Uterus (tissue), 2 donors: ENCODE results near the gene GFM1.

ENCODE experiments used
- POLR2A ChIP-seq, 2 donors: fragments of 450-650 bp; IDR thresholded peaks; one replicate each; pipeline ENCODE4 v1.6.1; 2016; ENCODE audit warnings: antibody characterized with exemption in 2 of 2, mild to moderate bottlenecking in 1 of 2, moderate library complexity in 1 of 2
- TF ChIP-seq, protein P1 (sequence below), 4 experiments: fragments of 200-600 bp in 2 of 4; fragments of 450-650 bp in 2 of 4; sonication (generic) in 2 of 4; IDR thresholded peaks; one replicate each; pipeline ENCODE4 v1.5.1; 2016 to 2019; ENCODE audit warnings: antibody characterized with exemption in 4 of 4, mild to moderate bottlenecking in 2 of 4, moderate library complexity in 1 of 4

DNA sequence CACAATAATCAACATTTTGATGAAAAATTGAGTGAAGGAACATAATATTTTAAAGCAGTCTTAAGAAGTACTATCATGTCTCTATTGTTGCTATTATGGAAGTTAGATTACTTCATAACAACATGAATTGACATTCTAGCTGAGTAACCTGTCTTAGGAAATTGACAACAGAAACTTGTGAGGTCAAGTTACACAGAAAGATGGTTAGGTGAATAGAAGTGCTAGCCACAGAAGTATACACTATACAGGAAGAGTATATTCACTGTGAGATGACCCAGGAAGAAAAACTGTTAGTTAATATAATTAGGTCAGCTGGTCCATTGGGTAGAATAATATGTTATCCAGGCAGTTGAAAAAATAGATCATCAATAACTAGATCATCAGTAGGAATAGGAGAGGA lies 42.1 kb upstream of the GFM1 start:
- TF ChIP-seq POLR2A (IDR thresholded peaks at IDR 0.05): no peak
- TF ChIP-seq, protein P1, sequence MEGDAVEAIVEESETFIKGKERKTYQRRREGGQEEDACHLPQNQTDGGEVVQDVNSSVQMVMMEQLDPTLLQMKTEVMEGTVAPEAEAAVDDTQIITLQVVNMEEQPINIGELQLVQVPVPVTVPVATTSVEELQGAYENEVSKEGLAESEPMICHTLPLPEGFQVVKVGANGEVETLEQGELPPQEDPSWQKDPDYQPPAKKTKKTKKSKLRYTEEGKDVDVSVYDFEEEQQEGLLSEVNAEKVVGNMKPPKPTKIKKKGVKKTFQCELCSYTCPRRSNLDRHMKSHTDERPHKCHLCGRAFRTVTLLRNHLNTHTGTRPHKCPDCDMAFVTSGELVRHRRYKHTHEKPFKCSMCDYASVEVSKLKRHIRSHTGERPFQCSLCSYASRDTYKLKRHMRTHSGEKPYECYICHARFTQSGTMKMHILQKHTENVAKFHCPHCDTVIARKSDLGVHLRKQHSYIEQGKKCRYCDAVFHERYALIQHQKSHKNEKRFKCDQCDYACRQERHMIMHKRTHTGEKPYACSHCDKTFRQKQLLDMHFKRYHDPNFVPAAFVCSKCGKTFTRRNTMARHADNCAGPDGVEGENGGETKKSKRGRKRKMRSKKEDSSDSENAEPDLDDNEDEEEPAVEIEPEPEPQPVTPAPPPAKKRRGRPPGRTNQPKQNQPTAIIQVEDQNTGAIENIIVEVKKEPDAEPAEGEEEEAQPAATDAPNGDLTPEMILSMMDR (IDR thresholded peaks at IDR 0.05): no peak
